RWPE2 (cell line): ENCODE measurements around the gene FBLN2.

Experiments used
- ATAC-seq: fragments of 200-7000 bp; cut with Tn5 transposase; 3 replicates; pipeline ENCODE4 v1.9.1; 2021; ENCODE audit warnings: low read depth
- DNase-seq: peaks from one replicate; pipeline ENCODE4 v3.0.0-alpha.2; 2020; ENCODE audit warnings: low spot score
- H3K27ac ChIP-seq: fragments of 450-650 bp; 2 replicates; pipeline ENCODE4 v1.5.1; 2017; ENCODE audit warnings: mild to moderate bottlenecking; ENCODE audit not compliant: poor library complexity, severe bottlenecking
- H3K27me3 ChIP-seq: fragments of 250-450 bp; sonication (Bioruptor Pico); 2 replicates; pipeline ENCODE4 v1.5.1; 2021; ENCODE audit warnings: mild to moderate bottlenecking, moderate library complexity; ENCODE audit not compliant: insufficient read depth, poor library complexity, severe bottlenecking
- H3K36me3 ChIP-seq: fragments of 250-450 bp; sonication (Bioruptor Pico); 2 replicates; pipeline ENCODE4 v1.5.1; 2020; ENCODE audit warnings: low read depth, mild to moderate bottlenecking, moderate library complexity
- H3K4me1 ChIP-seq: fragments of 250-450 bp; sonication (Bioruptor Pico); 2 replicates; pipeline ENCODE4 v1.5.1; 2021; ENCODE audit warnings: mild to moderate bottlenecking, moderate library complexity; ENCODE audit not compliant: insufficient read depth, poor library complexity, severe bottlenecking
- H3K4me3 ChIP-seq: fragments of 250-450 bp; sonication (Bioruptor Pico); 2 replicates; pipeline ENCODE4 v1.5.1; 2021; ENCODE audit warnings: mild to moderate bottlenecking, moderate library complexity; ENCODE audit not compliant: severe bottlenecking
- H3K9me3 ChIP-seq: fragments of 250-450 bp; sonication (Bioruptor Pico); 2 replicates; pipeline ENCODE4 v1.5.1; 2021; ENCODE audit warnings: mild to moderate bottlenecking, moderate library complexity; ENCODE audit not compliant: severe bottlenecking
- CTCF ChIP-seq: fragments of 450-650 bp; IDR thresholded peaks from one replicate; pipeline ENCODE4 v1.5.1; 2017; ENCODE audit warnings: mild to moderate bottlenecking, moderate library complexity; ENCODE audit not compliant: poor library complexity, severe bottlenecking

Gene FBLN2

GRCh38 chr3:13642597-13642996 is 93.7 kb downstream of the FBLN2 start:
- Histone ChIP-seq H3K27me3 (no peaks in the 10 kb centered on the region), H3K36me3 (no peaks in the 10 kb centered on the region), H3K4me3 (no peak overlapping the region), H3K9me3 (no peaks in the 10 kb centered on the region), H3K4me1 (no peaks in the 10 kb centered on the region), H3K27ac (no peak overlapping the region)
- ATAC-seq (no peak), DNase-seq (no peak)
- no peak for TF ChIP-seq CTCF

- ATAC-seq: no peak
- H3K27ac ChIP-seq: no peak overlapping the region
- TF ChIP-seq CTCF: no peak
- H3K27me3 ChIP-seq: no peaks in the 10 kb centered on the region
- no peaks in the 10 kb centered on the region for H3K36me3 ChIP-seq
- H3K4me3 ChIP-seq: no peak overlapping the region
- H3K4me1 ChIP-seq: peaks cover 6% of the 10 kb centered on the region
- DNase-seq: no peak
- no peaks in the 10 kb centered on the region for H3K9me3 ChIP-seq
These were observed 95.6 kb downstream of the FBLN2 start for GRCh38 chr3:13644341-13645117.

- DNase-seq (no peak), ATAC-seq (no peak)
- Histone ChIP-seq H3K9me3 (no peaks in the 10 kb centered on the region), H3K4me3 (no peak overlapping the region), H3K4me1 (peaks cover 6% of the 10 kb centered on the region), H3K27ac (no peak overlapping the region), H3K27me3 (no peaks in the 10 kb centered on the region), H3K36me3 (no peaks in the 10 kb centered on the region)
- TF ChIP-seq CTCF: no peak
These were observed 97.1 kb downstream of the FBLN2 start for GRCh38 chr3:13645801-13646637.

GRCh38 chr3:13647298-13648059 is 98.6 kb downstream of the FBLN2 start:
- H3K9me3 ChIP-seq: no peaks in the 10 kb centered on the region
- ATAC-seq (peak; percentile 28; the same call in 2 of the 3 replicates), DNase-seq (no peak)
- H3K27me3 ChIP-seq: no peaks in the 10 kb centered on the region
- peaks cover 6% of the 10 kb centered on the region for H3K4me1 ChIP-seq
- no peak overlapping the region for H3K27ac ChIP-seq
- H3K4me3 ChIP-seq: no peak overlapping the region
- H3K36me3 ChIP-seq: no peaks in the 10 kb centered on the region
- no peak for TF ChIP-seq CTCF
